Neutrophil (primary cell): ENCODE data around the gene FERMT3.

Source experiments
- H3K27ac ChIP-seq: fragments of 200-600 bp; sonication (generic); 2 replicates; pipeline ENCODE4 v1.5.1; 2016; ENCODE audit warnings: mild to moderate bottlenecking, moderate library complexity
- H3K27me3 ChIP-seq: fragments of 200-600 bp; sonication (generic); 2 replicates; pipeline ENCODE4 v1.6.0; 2016; ENCODE audit warnings: mild to moderate bottlenecking
- H3K36me3 ChIP-seq: fragments of 200-600 bp; sonication (generic); 2 replicates; pipeline ENCODE4 v1.5.1; 2017
- H3K4me1 ChIP-seq, 2 experiments: fragments of 200-600 bp in 1 of 2; sonication (generic) in 1 of 2; 1 replicate in 1 of 2; 2 replicates in 1 of 2; pipeline versions ENCODE4 v1.5.1 to v1.6.1; 2013 to 2016; ENCODE audit warnings: low read depth in 1 of 2, low read length in 1 of 2, mild to moderate bottlenecking in 1 of 2, moderate library complexity in 1 of 2; ENCODE audit not compliant: control insufficient read depth in 1 of 2, insufficient read depth in 1 of 2
- H3K4me3 ChIP-seq, 2 experiments: fragments of 200-600 bp in 1 of 2; sonication (generic) in 1 of 2; 1 replicate in 1 of 2; 2 replicates in 1 of 2; pipeline ENCODE4 v1.5.1; 2013 to 2016; ENCODE audit warnings: low read depth in 1 of 2, low read length in 1 of 2, mild to moderate bottlenecking in 1 of 2, moderate library complexity in 1 of 2
- H3K9me3 ChIP-seq: fragments of 200-600 bp; sonication (generic); 2 replicates; pipeline ENCODE4 v1.5.1; 2016
- CTCF ChIP-seq: fragments of 200-600 bp; sonication (generic); IDR thresholded peaks from 2 replicates; pipeline ENCODE4 v1.5.1; 2016; ENCODE audit warnings: antibody characterized with exemption

FERMT3 gene

GRCh38 chr11:64251016-64251752, 44.7 kb downstream of the FERMT3 start, which contains the start of gene PLCB3:
TSS of gene PLCB3 (plus strand) at chr11:64251530. CDS start at chr11:64251650, 120 bp downstream.
- Histone ChIP-seq H3K27ac (peak within 1 kb of the TSS; percentile 46), H3K36me3 (peaks cover 17% of the 10 kb centered on the region), H3K4me3 (peak within 1 kb of the TSS; percentile 74 to 75), H3K9me3 (no peaks in the 10 kb centered on the region), H3K4me1 (peaks cover 35 to 44% of the 10 kb centered on the region in 2 experiments), H3K27me3 (peaks cover 10% of the 10 kb centered on the region)
- TF ChIP-seq CTCF = peak; percentile 95

GRCh38 chr11:64251753-64252002, 45.2 kb downstream of the FERMT3 start:
- H3K27ac ChIP-seq = peak overlapping the region; percentile 46
- H3K36me3 ChIP-seq = peaks cover 22% of the 10 kb centered on the region
- no peaks in the 10 kb centered on the region for H3K9me3 ChIP-seq
- peak overlapping the region; percentile 74 to 75 for H3K4me3 ChIP-seq
- H3K4me1 ChIP-seq = peaks cover 33 to 42% of the 10 kb centered on the region in 2 experiments
- no peak for TF ChIP-seq CTCF
- peaks cover 9% of the 10 kb centered on the region for H3K27me3 ChIP-seq

GRCh38 chr11:64252003-64252872, 45.7 kb downstream of the FERMT3 start:
- peaks cover 22% of the 10 kb centered on the region for H3K36me3 ChIP-seq
- H3K4me3 ChIP-seq = peak overlapping the region; percentile 74 to 75
- H3K27me3 ChIP-seq = peaks cover 9% of the 10 kb centered on the region
- TF ChIP-seq CTCF = peak; percentile 12
- no peaks in the 10 kb centered on the region for H3K9me3 ChIP-seq
- H3K4me1 ChIP-seq = peaks cover 28 to 37% of the 10 kb centered on the region in 2 experiments
- H3K27ac ChIP-seq = peak overlapping the region; percentile 46

- TF ChIP-seq CTCF = no peak
- H3K9me3 ChIP-seq = no peaks in the 10 kb centered on the region
- H3K36me3 ChIP-seq = peaks cover 22% of the 10 kb centered on the region
- no peak overlapping the region for H3K4me3 ChIP-seq
- H3K27ac ChIP-seq = no peak overlapping the region
- H3K27me3 ChIP-seq = peaks cover 6% of the 10 kb centered on the region
- H3K4me1 ChIP-seq = peaks cover 21 to 29% of the 10 kb centered on the region in 2 experiments
These were observed 46.5 kb downstream of the FERMT3 start for GRCh38 chr11:64253043-64253442.

GRCh38 chr11:64253481-64253880, 47.0 kb downstream of the FERMT3 start:
- no peak overlapping the region for H3K4me3 ChIP-seq
- H3K27me3 ChIP-seq = peaks cover 6% of the 10 kb centered on the region
- H3K36me3 ChIP-seq = peaks cover 26% of the 10 kb centered on the region
- no peak overlapping the region for H3K27ac ChIP-seq
- no peaks in the 10 kb centered on the region for H3K9me3 ChIP-seq
- H3K4me1 ChIP-seq = peaks cover 21 to 28% of the 10 kb centered on the region in 2 experiments
- no peak for TF ChIP-seq CTCF
